SK-N-SH treated with all-trans-retinoic acid at 6 μM for 48 hours (cell line): ENCODE results near the gene RGS9.

ENCODE experiments used
- ATAC-seq: fragments of 200-7000 bp; cut with Tn5 transposase; 3 replicates; pipeline ENCODE4 v1.9.1; 2020; ENCODE audit warnings: mild to moderate bottlenecking, moderate library complexity
- ARNTL ChIP-seq: fragments of 450-650 bp; formaldehyde crosslinking; IDR thresholded peaks from 2 replicates; pipeline ENCODE4 v1.5.0; 2020; ENCODE audit warnings: low read depth, mild to moderate bottlenecking, moderate library complexity, borderline replicate concordance
- BACH2 ChIP-seq: fragments of 250-450 bp; sonication (Bioruptor Pico); IDR thresholded peaks from 2 replicates; pipeline ENCODE4 v1.9.0; 2021; ENCODE audit warnings: mild to moderate bottlenecking, borderline replicate concordance
- CREB5 ChIP-seq: fragments of 250-450 bp; sonication (Bioruptor Pico); IDR thresholded peaks from 2 replicates; pipeline ENCODE4 v1.5.1; 2020; ENCODE audit warnings: low read depth, mild to moderate bottlenecking, moderate library complexity
- CSDC2 ChIP-seq: fragments of 250-450 bp; sonication (Bioruptor Pico); IDR thresholded peaks from 2 replicates; pipeline ENCODE4 v1.5.0; 2020; ENCODE audit warnings: mild to moderate bottlenecking, moderate library complexity
- CSRNP3 ChIP-seq: fragments of 250-450 bp; sonication (Bioruptor Pico); IDR thresholded peaks from 2 replicates; pipeline ENCODE4 v1.5.1; 2021; ENCODE audit warnings: mild to moderate bottlenecking, moderate library complexity
- ESRRG ChIP-seq: fragments of 250-450 bp; sonication (Bioruptor Pico); IDR thresholded peaks from 2 replicates; pipeline ENCODE4 v1.6.1; 2021; ENCODE audit warnings: mild to moderate bottlenecking
- GLIS3 ChIP-seq: fragments of 250-450 bp; sonication (Bioruptor Pico); IDR thresholded peaks from 2 replicates; pipeline ENCODE4 v1.5.0; 2020; ENCODE audit warnings: mild to moderate bottlenecking, moderate library complexity
- ISL1 ChIP-seq: fragments of 250-450 bp; sonication (Bioruptor Pico); IDR thresholded peaks from 2 replicates; pipeline ENCODE4 v2.1.2; 2022; ENCODE audit warnings: mild to moderate bottlenecking, moderate library complexity
- OSR1 ChIP-seq: fragments of 250-450 bp; sonication (Bioruptor Pico); IDR thresholded peaks from 2 replicates; pipeline ENCODE4 v1.8.0; 2022; ENCODE audit warnings: moderate library complexity, mild to moderate bottlenecking, inconsistent platforms
- POU6F1 ChIP-seq: fragments of 250-450 bp; sonication (Bioruptor Pico); IDR thresholded peaks from 2 replicates; pipeline ENCODE4 v1.8.0; 2021; ENCODE audit warnings: low read depth, mild to moderate bottlenecking, moderate library complexity, borderline replicate concordance
- PPARA ChIP-seq: fragments of 250-450 bp; sonication (Bioruptor Pico); IDR thresholded peaks from 2 replicates; pipeline ENCODE4 v1.5.0; 2020; ENCODE audit warnings: mild to moderate bottlenecking, borderline replicate concordance
- RARB ChIP-seq: fragments of 250-450 bp; sonication (Bioruptor Pico); IDR thresholded peaks from 2 replicates; pipeline ENCODE4 v1.8.0; 2021; ENCODE audit warnings: mild to moderate bottlenecking, moderate library complexity
- SNAI2 ChIP-seq: fragments of 250-450 bp; sonication (Bioruptor Pico); IDR thresholded peaks from 2 replicates; pipeline ENCODE4 v1.5.0; 2020; ENCODE audit warnings: mild to moderate bottlenecking, moderate library complexity
- TCF4 ChIP-seq: fragments of 250-450 bp; sonication (Bioruptor Pico); IDR thresholded peaks from 2 replicates; pipeline ENCODE4 v1.8.0; 2021; ENCODE audit warnings: mild to moderate bottlenecking, moderate library complexity, borderline replicate concordance
- TOX ChIP-seq: fragments of 250-450 bp; sonication (Bioruptor Pico); IDR thresholded peaks from 2 replicates; pipeline ENCODE4 v1.8.0; 2021; ENCODE audit warnings: mild to moderate bottlenecking, moderate library complexity, borderline replicate concordance
- TSHZ2 ChIP-seq: fragments of 250-450 bp; sonication (Bioruptor Pico); IDR thresholded peaks from 2 replicates; pipeline ENCODE4 v1.5.0; 2020; ENCODE audit warnings: mild to moderate bottlenecking, moderate library complexity
- ZC3H10 ChIP-seq: fragments of 250-450 bp; sonication (Bioruptor Pico); IDR thresholded peaks from 2 replicates; pipeline ENCODE4 v1.5.1; 2021; ENCODE audit warnings: mild to moderate bottlenecking, moderate library complexity
- ZFP3 ChIP-seq: fragments of 250-450 bp; sonication (Bioruptor Pico); IDR thresholded peaks from 2 replicates; pipeline ENCODE4 v1.5.0; 2020; ENCODE audit warnings: mild to moderate bottlenecking, moderate library complexity
- ZFP30 ChIP-seq: fragments of 450-650 bp; formaldehyde crosslinking; IDR thresholded peaks from 2 replicates; pipeline ENCODE4 v1.5.0; 2022; ENCODE audit warnings: mild to moderate bottlenecking, moderate library complexity
- ZNF565 ChIP-seq: fragments of 450-650 bp; formaldehyde crosslinking; conservative IDR thresholded peaks from 2 replicates; pipeline ENCODE4 v1.5.0; 2020; ENCODE audit warnings: low read depth, mild to moderate bottlenecking, moderate library complexity
- ZNF70 ChIP-seq: fragments of 450-650 bp; formaldehyde crosslinking; IDR thresholded peaks from 2 replicates; pipeline ENCODE4 v1.5.0; 2020; ENCODE audit warnings: mild to moderate bottlenecking, moderate library complexity
- ZNF8 ChIP-seq: fragments of 450-650 bp; formaldehyde crosslinking; IDR thresholded peaks from 2 replicates; pipeline ENCODE4 v1.5.0; 2020; ENCODE audit warnings: mild to moderate bottlenecking, moderate library complexity

The RGS9 gene

GRCh38 chr17:65270499-65271253 is 133.5 kb downstream of the RGS9 start:
- ATAC-seq = no peak; the same call in 2 of the 3 replicates
- TF ChIP-seq TSHZ2 (no peak), OSR1 (CRISPR knock-in tag) (no peak), CSRNP3 (no peak), CREB5 (CRISPR knock-in tag) (no peak), ZFP30 (CRISPR knock-in tag) (no peak), POU6F1 (no peak), RARB (CRISPR knock-in tag) (no peak), ZNF8 (CRISPR knock-in tag) (no peak)

- TF ChIP-seq GLIS3 (no peak), ZFP3 (CRISPR knock-in tag) (no peak), CREB5 (CRISPR knock-in tag) (no peak), ESRRG (CRISPR knock-in tag) (no peak), ZNF565 (CRISPR knock-in tag) (no peak), ARNTL (CRISPR knock-in tag) (no peak), OSR1 (CRISPR knock-in tag) (no peak), TOX (no peak), TSHZ2 (no peak), SNAI2 (CRISPR knock-in tag) (no peak), RARB (CRISPR knock-in tag) (no peak), BACH2 (CRISPR knock-in tag) (no peak), ZNF70 (CRISPR knock-in tag) (no peak), PPARA (CRISPR knock-in tag) (no peak), ZC3H10 (CRISPR knock-in tag) (no peak), CSDC2 (no peak), TCF4 (no peak), ISL1 (CRISPR knock-in tag) (no peak), ZNF8 (CRISPR knock-in tag) (no peak)
- ATAC-seq = no peak
These were observed 134.1 kb downstream of the RGS9 start for GRCh38 chr17:65271296-65271695.
